ENCODE data around the gene CPNE7. TPM values are rescaled to one million over a fixed set of nuclear protein-coding genes. Genes with fewer than 3 reads are reported as not detected.
"Not testable (repeated sequence)": the region's sequence is repeated elsewhere in the genome, so short reads cannot be mapped to it uniquely, and the experiment has no call there.

Gene CPNE7
- total RNA-seq, 2 experiments from 2014 or later: 5.1 to 5.7 TPM

- Mint-ChIP-seq H3K27ac (no peak overlapping the region), H3K27me3 (peaks cover 10% of the 10 kb centered on the region), H3K9me3 (no peaks in the 10 kb centered on the region), H3K36me3 (ENCODE audit: low read depth) (no peaks in the 10 kb centered on the region), H3K4me3 (no peak overlapping the region), H3K4me1 (no peaks in the 10 kb centered on the region)
- CTCF ChIA-PET: interaction anchor here (0.6 kb wide), 1 partner anchor 248 kb away, joined by 3 read pairs; no protein-coding TSS in a partner anchor
- DNase-seq: no peak
- POLR2A ChIA-PET: no interaction called here
Observed at GRCh38 chr16:89623511-89624261, 48.1 kb downstream of the CPNE7 start.

- Mint-ChIP-seq H3K9me3 (no peaks in the 10 kb centered on the region), H3K36me3 (ENCODE audit: low read depth) (no peaks in the 10 kb centered on the region), H3K27me3 (peaks cover 10% of the 10 kb centered on the region), H3K4me3 (no peak overlapping the region), H3K27ac (no peak overlapping the region), H3K4me1 (no peaks in the 10 kb centered on the region)
- POLR2A ChIA-PET: no interaction called here
- CTCF ChIA-PET: interaction anchor here (1.2 kb wide), 1 partner anchor 87 kb away, joined by 3 read pairs; no protein-coding TSS in a partner anchor
- no peak for DNase-seq
Observed at GRCh38 chr16:89624777-89625761, 49.5 kb downstream of the CPNE7 start.

- CTCF ChIA-PET: interaction anchor here (0.6 kb wide), 1 partner anchor 38 kb away, joined by 3 read pairs; no protein-coding TSS in a partner anchor
Observed at GRCh38 chr16:89629827-89630610, 54.5 kb downstream of the CPNE7 start.

GRCh38 chr16:89633064-89633631 is 57.6 kb downstream of the CPNE7 start:
- POLR2A ChIA-PET: no interaction called here
- Mint-ChIP-seq H3K27me3 (peaks cover 1% of the 10 kb centered on the region), H3K4me1 (no peaks in the 10 kb centered on the region), H3K27ac (no peak overlapping the region), H3K4me3 (no peak overlapping the region), H3K36me3 (ENCODE audit: low read depth) (no peaks in the 10 kb centered on the region), H3K9me3 (no peaks in the 10 kb centered on the region)
- CTCF ChIA-PET: interaction anchor here (0.6 kb wide), 1 partner anchor 861 kb away, joined by 3 read pairs; no protein-coding TSS in a partner anchor
- no peak for DNase-seq

More at GRCh38 chr16:89629827-89630610, 54.5 kb downstream of the CPNE7 start:
- H3K27me3 Mint-ChIP-seq: peaks cover 1% of the 10 kb centered on the region
- H3K4me3 Mint-ChIP-seq: no peak overlapping the region
- no peak overlapping the region for H3K27ac Mint-ChIP-seq
- no peaks in the 10 kb centered on the region for H3K36me3 Mint-ChIP-seq (ENCODE audit: low read depth)
- no peaks in the 10 kb centered on the region for H3K4me1 Mint-ChIP-seq
- no peak for DNase-seq
- POLR2A ChIA-PET: no interaction called here
- no peaks in the 10 kb centered on the region for H3K9me3 Mint-ChIP-seq

GRCh38 chr16:89634463-89635385 is 59.2 kb downstream of the CPNE7 start:
- H3K4me1 Mint-ChIP-seq; DNase-seq; H3K27me3 Mint-ChIP-seq; H3K27ac Mint-ChIP-seq; H3K4me3 Mint-ChIP-seq; H3K9me3 Mint-ChIP-seq; H3K36me3 Mint-ChIP-seq (ENCODE audit: low read depth); POLR2A ChIA-PET: not testable (repeated sequence)
- CTCF ChIA-PET: interaction anchor here (0.9 kb wide), 1 partner anchor 363 kb away, joined by 3 read pairs; no protein-coding TSS in a partner anchor

GRCh38 chr16:89636663-89637062 is 61.1 kb downstream of the CPNE7 start:
- H3K4me1 Mint-ChIP-seq: peaks cover 7% of the 10 kb centered on the region
- H3K4me3 Mint-ChIP-seq: no peak overlapping the region
- no peak overlapping the region for H3K27ac Mint-ChIP-seq
- H3K9me3 Mint-ChIP-seq: no peaks in the 10 kb centered on the region
- CTCF ChIA-PET: no interaction called here
- H3K27me3 Mint-ChIP-seq: peaks cover 1% of the 10 kb centered on the region
- DNase-seq: no peak
- POLR2A ChIA-PET: no interaction called here
- no peaks in the 10 kb centered on the region for H3K36me3 Mint-ChIP-seq (ENCODE audit: low read depth)

GRCh38 chr16:89637379-89637778 is 61.8 kb downstream of the CPNE7 start:
- Mint-ChIP-seq H3K27ac (no peak overlapping the region), H3K4me1 (peaks cover 7% of the 10 kb centered on the region), H3K9me3 (no peaks in the 10 kb centered on the region), H3K27me3 (no peaks in the 10 kb centered on the region), H3K36me3 (ENCODE audit: low read depth) (no peaks in the 10 kb centered on the region), H3K4me3 (no peak overlapping the region)
- POLR2A ChIA-PET: no interaction called here
- DNase-seq: no peak
- CTCF ChIA-PET: no interaction called here

- ChIA-PET POLR2A (no interaction called here), CTCF (no interaction called here)
- no peaks in the 10 kb centered on the region for H3K27me3 Mint-ChIP-seq
- H3K36me3 Mint-ChIP-seq (ENCODE audit: low read depth): no peaks in the 10 kb centered on the region
- peaks cover 7% of the 10 kb centered on the region for H3K4me1 Mint-ChIP-seq
- no peak for DNase-seq
- no peaks in the 10 kb centered on the region for H3K9me3 Mint-ChIP-seq
- no peak overlapping the region for H3K4me3 Mint-ChIP-seq
- no peak overlapping the region for H3K27ac Mint-ChIP-seq
Observed at GRCh38 chr16:89638455-89638854, 62.9 kb downstream of the CPNE7 start.

- CTCF ChIA-PET: no interaction called here
- Mint-ChIP-seq H3K36me3 (ENCODE audit: low read depth) (no peaks in the 10 kb centered on the region), H3K4me1 (peaks cover 7% of the 10 kb centered on the region), H3K27ac (no peak overlapping the region), H3K4me3 (no peak overlapping the region), H3K9me3 (no peaks in the 10 kb centered on the region), H3K27me3 (no peaks in the 10 kb centered on the region)
- no peak for DNase-seq
- POLR2A ChIA-PET: no interaction called here
Observed at GRCh38 chr16:89639385-89639784, 63.8 kb downstream of the CPNE7 start.

GRCh38 chr16:89641458-89642119 is 66.0 kb downstream of the CPNE7 start:
- DNase-seq: no peak
- H3K4me3 Mint-ChIP-seq: no peak overlapping the region
- H3K4me1 Mint-ChIP-seq: peaks cover 7% of the 10 kb centered on the region
- peaks cover 8% of the 10 kb centered on the region for H3K36me3 Mint-ChIP-seq (ENCODE audit: low read depth)
- no peak overlapping the region for H3K27ac Mint-ChIP-seq
- H3K9me3 Mint-ChIP-seq: no peaks in the 10 kb centered on the region
- ChIA-PET POLR2A (no interaction called here), CTCF (interaction anchor here (1.8 kb wide), 1 partner anchor 11 kb away, joined by 6 read pairs; no protein-coding TSS in a partner anchor)
- no peaks in the 10 kb centered on the region for H3K27me3 Mint-ChIP-seq

GRCh38 chr16:89642574-89642973 is 67.0 kb downstream of the CPNE7 start:
- H3K4me3 Mint-ChIP-seq: no peak overlapping the region
- POLR2A ChIA-PET: no interaction called here
- H3K36me3 Mint-ChIP-seq (ENCODE audit: low read depth): peaks cover 13% of the 10 kb centered on the region
- no peaks in the 10 kb centered on the region for H3K27me3 Mint-ChIP-seq
- CTCF ChIA-PET: interaction anchor here (1.8 kb wide), 1 partner anchor 10 kb away, joined by 6 read pairs; no protein-coding TSS in a partner anchor
- H3K27ac Mint-ChIP-seq: no peak overlapping the region
- DNase-seq: no peak
- peaks cover 7% of the 10 kb centered on the region for H3K4me1 Mint-ChIP-seq
- no peaks in the 10 kb centered on the region for H3K9me3 Mint-ChIP-seq

Data from activated CD4-positive, alpha-beta T cell treated with anti-CD3 and anti-CD28 coated beads, Interleukin-2, amount 10 ng/mL, durations not matched to agents 7 days and 5 days (primary cell).